Mesendoderm (in vitro differentiated cells): Measurements from ENCODE around the gene AKNA.
A peak's percentile ranks its signal among the peaks of the same experiment; 100 is the strongest.

Source experiments
- DNase-seq: peaks from one replicate; pipeline ENCODE4 v3.0.0; 2013
- H2AK5ac ChIP-seq: 2 replicates; pipeline ENCODE4 v1.6.1; 2013; ENCODE audit warnings: low read length, inconsistent platforms
- H2BK120ac ChIP-seq: 2 replicates; pipeline ENCODE4 v1.6.1; 2013; ENCODE audit warnings: low read depth, mild to moderate bottlenecking, low read length, moderate library complexity, mixed read lengths
- H2BK15ac ChIP-seq: replicated peaks from 2 replicates; pipeline ENCODE4 v1.6.1; 2013; ENCODE audit warnings: low read depth, mild to moderate bottlenecking, moderate library complexity
- H2BK5ac ChIP-seq: 2 replicates; pipeline ENCODE4 v1.6.1; 2013; ENCODE audit warnings: low read length, inconsistent platforms
- H3K18ac ChIP-seq: 2 replicates; pipeline ENCODE4 v1.6.1; 2013; ENCODE audit warnings: mild to moderate bottlenecking, low read length, mixed read lengths
- H3K23ac ChIP-seq: one replicate; pipeline ENCODE4 v1.6.1; 2013; ENCODE audit warnings: low read length
- H3K27ac ChIP-seq: 2 replicates; pipeline ENCODE4 v1.5.1; 2013; ENCODE audit warnings: low read depth, mild to moderate bottlenecking, inconsistent platforms, low read length, moderate library complexity
- H3K27me3 ChIP-seq: 2 replicates; pipeline ENCODE4 v1.6.1; 2013; ENCODE audit warnings: low read length, control low read depth, mild to moderate bottlenecking, inconsistent platforms; ENCODE audit not compliant: insufficient read depth, poor library complexity
- H3K36me3 ChIP-seq: 2 replicates; pipeline ENCODE4 v1.6.1; 2013; ENCODE audit warnings: low read length, inconsistent platforms; ENCODE audit not compliant: control insufficient read depth, insufficient read depth
- H3K4ac ChIP-seq: one replicate; pipeline ENCODE4 v1.6.1; 2013; ENCODE audit warnings: low read depth, mild to moderate bottlenecking, low read length, moderate library complexity
- H3K4me1 ChIP-seq: 2 replicates; pipeline ENCODE4 v1.6.1; 2013; ENCODE audit warnings: low read depth, low read length, inconsistent platforms; ENCODE audit not compliant: control insufficient read depth
- H3K4me2 ChIP-seq: 2 replicates; pipeline ENCODE4 v1.6.1; 2013; ENCODE audit warnings: low read length
- H3K4me3 ChIP-seq: 2 replicates; pipeline ENCODE4 v1.5.1; 2013; ENCODE audit warnings: mild to moderate bottlenecking, low read length
- H3K56ac ChIP-seq: one replicate; pipeline ENCODE4 v1.6.1; 2013; ENCODE audit warnings: low read length
- H3K79me1 ChIP-seq: 2 replicates; pipeline ENCODE4 v1.6.1; 2013; ENCODE audit warnings: low read length, inconsistent platforms
- H3K79me2 ChIP-seq: 2 replicates; pipeline ENCODE4 v1.6.1; 2013; ENCODE audit warnings: mild to moderate bottlenecking, low read length; ENCODE audit not compliant: control insufficient read depth, insufficient read depth
- H3K9ac ChIP-seq: 2 replicates; pipeline ENCODE4 v1.6.1; 2013; ENCODE audit warnings: low read length, inconsistent platforms
- H4K5ac ChIP-seq: one replicate; pipeline ENCODE4 v1.6.1; 2013; ENCODE audit warnings: low read length
- H4K8ac ChIP-seq: one replicate; pipeline ENCODE4 v1.6.1; 2013; ENCODE audit warnings: low read depth, mild to moderate bottlenecking, control low read depth, low read length, moderate library complexity
- WGBS: extraction: QIAGEN DNeasy Blood & Tissue Kit; methylation state at CpG from one replicate; pipeline ENCODE4 v1.1.7; 2013; ENCODE audit warnings: low lambda C conversion rate, missing lambda C conversion rate; ENCODE audit not compliant: insufficient coverage; ENCODE audit errors: extremely low coverage; 5-methylcytosine and 5-hydroxymethylcytosine counted together

Gene AKNA

DNA sequence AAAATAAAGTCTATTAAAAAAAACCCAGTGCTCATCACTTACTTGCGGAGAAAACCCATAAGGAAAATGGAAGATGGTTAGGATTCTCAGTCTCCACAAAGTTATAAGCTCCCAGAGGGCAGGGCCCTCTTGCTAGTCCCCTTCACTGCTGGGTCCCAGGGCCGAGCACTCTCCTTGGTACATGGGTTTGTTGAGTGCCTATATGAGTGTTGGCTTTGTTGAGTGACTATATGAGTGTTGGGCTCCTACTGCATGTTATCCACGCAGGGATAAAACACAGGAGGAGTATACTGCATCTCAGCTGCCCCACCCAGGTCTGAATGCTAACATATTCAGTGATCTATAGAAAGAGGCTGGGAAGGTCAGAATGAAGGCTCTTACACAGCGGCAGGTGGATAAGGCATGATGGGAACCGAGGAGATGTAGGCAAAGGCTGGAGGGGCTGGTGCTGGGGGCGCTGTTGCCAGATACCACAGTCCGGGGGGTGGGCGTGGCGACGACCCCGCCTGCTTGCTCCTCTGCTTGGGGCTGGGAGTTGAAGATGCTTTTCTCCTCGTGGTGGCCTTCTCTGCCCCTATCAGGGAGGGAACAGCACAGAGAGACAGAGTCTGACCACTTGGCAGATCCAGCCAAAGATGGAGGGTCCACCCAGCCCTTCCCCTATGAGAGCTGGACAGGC lies 46.5 kb downstream of the AKNA start:
- Histone ChIP-seq H3K4ac (no peak overlapping the region), H3K23ac (no peak overlapping the region), H4K5ac (no peak overlapping the region), H3K79me1 (no peaks in the 10 kb centered on the region), H3K4me2 (no peak overlapping the region), H3K56ac (no peak overlapping the region), H2BK15ac (no peak overlapping the region), H3K18ac (no peak overlapping the region), H2AK5ac (no peak overlapping the region), H3K9ac (no peak overlapping the region), H3K27me3 (no peaks in the 10 kb centered on the region), H3K4me3 (no peak overlapping the region), H2BK120ac (no peak overlapping the region), H3K79me2 (no peaks in the 10 kb centered on the region), H3K27ac (no peak overlapping the region), H4K8ac (no peak overlapping the region), H3K4me1 (no peaks in the 10 kb centered on the region), H2BK5ac (no peak overlapping the region), H3K36me3 (no peaks in the 10 kb centered on the region)
- DNase-seq: no peak
- no CpG with 5 or more reads among the region's 12 CpGs for WGBS

DNA sequence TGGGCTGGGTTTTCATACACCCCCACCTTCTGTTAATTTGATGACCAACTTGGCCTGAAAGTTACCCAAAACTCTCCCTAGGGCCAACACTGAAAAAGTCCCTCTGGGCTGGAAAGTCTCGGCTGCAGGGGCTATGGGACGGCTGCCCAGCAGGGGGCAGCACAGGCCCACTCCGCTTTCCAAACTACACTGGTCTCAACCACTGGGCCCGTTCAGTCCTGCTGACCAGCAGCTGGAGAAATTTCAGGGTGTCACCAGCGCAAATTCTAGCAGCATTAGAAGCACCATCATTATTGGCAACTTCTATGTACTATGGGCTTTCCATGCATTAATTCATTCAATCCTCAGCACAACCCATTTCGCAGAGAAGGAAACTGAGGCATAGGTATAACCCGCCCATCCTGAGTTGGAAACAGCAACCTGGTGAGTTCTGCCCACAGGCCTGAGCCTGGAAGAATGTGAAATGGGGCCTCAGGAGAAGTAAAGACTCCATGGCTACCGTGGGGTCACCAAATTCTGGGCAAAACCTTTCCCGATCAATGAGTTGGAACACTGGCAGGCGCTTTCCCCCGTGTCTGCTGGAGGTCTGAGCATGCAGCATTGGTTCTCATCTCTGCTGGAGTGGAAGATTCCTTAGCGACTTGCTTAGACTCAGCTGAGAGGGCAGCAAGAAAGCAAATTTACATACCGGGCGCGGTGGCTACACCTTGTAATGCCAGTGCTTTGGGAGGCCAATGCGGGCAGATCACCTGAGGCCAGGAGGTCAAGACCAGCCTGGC lies 48.5 kb downstream of the AKNA start:
- H3K4ac ChIP-seq: no peak overlapping the region
- H3K4me2 ChIP-seq: no peak overlapping the region
- H3K79me2 ChIP-seq: no peaks in the 10 kb centered on the region
- H2BK120ac ChIP-seq: no peak overlapping the region
- H4K5ac ChIP-seq: no peak overlapping the region
- H3K9ac ChIP-seq: no peak overlapping the region
- peak; percentile 55 for DNase-seq
- no peak overlapping the region for H3K4me3 ChIP-seq
- no peak overlapping the region for H3K56ac ChIP-seq
- H3K27ac ChIP-seq: no peak overlapping the region
- H3K27me3 ChIP-seq: no peaks in the 10 kb centered on the region
- no peak overlapping the region for H4K8ac ChIP-seq
- no peaks in the 10 kb centered on the region for H3K4me1 ChIP-seq
- H2AK5ac ChIP-seq: no peak overlapping the region
- H3K18ac ChIP-seq: no peak overlapping the region
- no peak overlapping the region for H2BK5ac ChIP-seq
- no peak overlapping the region for H2BK15ac ChIP-seq
- no CpG with 5 or more reads among the region's 16 CpGs for WGBS
- H3K79me1 ChIP-seq: no peaks in the 10 kb centered on the region
- no peaks in the 10 kb centered on the region for H3K36me3 ChIP-seq
- no peak overlapping the region for H3K23ac ChIP-seq

DNA sequence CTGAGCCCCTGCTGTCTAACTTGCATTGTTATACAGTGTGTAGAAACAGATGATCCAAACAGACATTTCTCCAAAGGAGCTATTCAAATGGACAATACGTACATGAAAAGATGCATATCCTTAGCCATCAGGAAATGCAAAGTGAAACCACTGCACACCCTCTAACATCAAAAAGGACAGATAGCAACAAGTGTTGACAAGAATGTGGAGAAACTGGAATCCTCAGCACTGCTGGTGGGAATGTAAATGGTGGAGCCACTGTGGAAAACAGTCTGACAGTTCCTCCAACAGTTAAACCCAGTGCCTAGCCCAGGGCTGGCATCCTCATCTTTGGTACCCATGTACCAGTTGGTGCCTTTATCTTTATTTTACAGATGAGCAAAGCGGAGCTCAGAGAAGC lies 49.6 kb downstream of the AKNA start:
- Histone ChIP-seq H3K4ac (no peak overlapping the region), H3K36me3 (no peaks in the 10 kb centered on the region), H3K4me3 (no peak overlapping the region), H3K27me3 (no peaks in the 10 kb centered on the region), H2BK120ac (no peak overlapping the region), H3K4me2 (no peak overlapping the region), H3K18ac (no peak overlapping the region), H3K79me2 (no peaks in the 10 kb centered on the region), H4K8ac (no peak overlapping the region), H2AK5ac (no peak overlapping the region), H3K23ac (no peak overlapping the region), H4K5ac (no peak overlapping the region), H3K27ac (no peak overlapping the region), H3K4me1 (no peaks in the 10 kb centered on the region), H3K9ac (no peak overlapping the region), H3K56ac (no peak overlapping the region), H2BK15ac (no peak overlapping the region), H2BK5ac (no peak overlapping the region), H3K79me1 (no peaks in the 10 kb centered on the region)
- no peak for DNase-seq
- WGBS: no CpG with 5 or more reads among the region's 2 CpGs

- no peak overlapping the region for H4K5ac ChIP-seq
- no peaks in the 10 kb centered on the region for H3K79me2 ChIP-seq
- no peaks in the 10 kb centered on the region for H3K4me1 ChIP-seq
- no CpG with 5 or more reads among the region's 23 CpGs for WGBS
- H2BK5ac ChIP-seq: no peak overlapping the region
- no peaks in the 10 kb centered on the region for H3K27me3 ChIP-seq
- no peak overlapping the region for H3K23ac ChIP-seq
- no peak overlapping the region for H4K8ac ChIP-seq
- H2AK5ac ChIP-seq: no peak overlapping the region
- H3K36me3 ChIP-seq: no peaks in the 10 kb centered on the region
- no peak overlapping the region for H3K56ac ChIP-seq
- H3K9ac ChIP-seq: no peak overlapping the region
- H2BK15ac ChIP-seq: no peak overlapping the region
- no peak overlapping the region for H3K4me3 ChIP-seq
- H3K4ac ChIP-seq: no peak overlapping the region
- no peak overlapping the region for H3K4me2 ChIP-seq
- no peak overlapping the region for H3K27ac ChIP-seq
- H3K18ac ChIP-seq: no peak overlapping the region
- H2BK120ac ChIP-seq: no peak overlapping the region
- H3K79me1 ChIP-seq: no peaks in the 10 kb centered on the region
- DNase-seq: no peak
Observed at GRCh38 chr9:114336699-114337395, 50.9 kb downstream of the AKNA start.

GRCh38 chr9:114336157-114336556 lies 51.6 kb downstream of the AKNA start:
- H2BK5ac ChIP-seq: no peak overlapping the region
- H4K8ac ChIP-seq: no peak overlapping the region
- H3K27ac ChIP-seq: no peak overlapping the region
- H2BK15ac ChIP-seq: no peak overlapping the region
- no peak overlapping the region for H3K4me3 ChIP-seq
- no CpG with 5 or more reads among the region's 10 CpGs for WGBS
- no peak overlapping the region for H3K23ac ChIP-seq
- no peaks in the 10 kb centered on the region for H3K79me2 ChIP-seq
- no peak overlapping the region for H3K4ac ChIP-seq
- H3K18ac ChIP-seq: no peak overlapping the region
- H3K4me2 ChIP-seq: no peak overlapping the region
- no peak for DNase-seq
- no peak overlapping the region for H2AK5ac ChIP-seq
- no peak overlapping the region for H4K5ac ChIP-seq
- H3K9ac ChIP-seq: no peak overlapping the region
- no peaks in the 10 kb centered on the region for H3K36me3 ChIP-seq
- no peak overlapping the region for H3K56ac ChIP-seq
- H2BK120ac ChIP-seq: no peak overlapping the region
- no peaks in the 10 kb centered on the region for H3K79me1 ChIP-seq
- no peaks in the 10 kb centered on the region for H3K27me3 ChIP-seq
- no peaks in the 10 kb centered on the region for H3K4me1 ChIP-seq
